ENCODE results near the gene ZNF780B.

GRCh38 chr19:40033989-40034560 is 22.0 kb downstream of the ZNF780B start:
- TF ChIP-seq POLR2A (IDR thresholded peaks at IDR 0.05; ENCODE audit: low read length): no peak
- TF ChIP-seq GATA1 (IDR thresholded peaks at IDR 0.05; ENCODE audit: low read depth, low read length): no peak

Data from erythroblast (primary cell).